ENCODE data around the gene HSPA14.
"Not testable (repeated sequence)": the region's sequence is repeated elsewhere in the genome, so short reads cannot be mapped to it uniquely, and the experiment has no call there.

Gene HSPA14

DNA sequence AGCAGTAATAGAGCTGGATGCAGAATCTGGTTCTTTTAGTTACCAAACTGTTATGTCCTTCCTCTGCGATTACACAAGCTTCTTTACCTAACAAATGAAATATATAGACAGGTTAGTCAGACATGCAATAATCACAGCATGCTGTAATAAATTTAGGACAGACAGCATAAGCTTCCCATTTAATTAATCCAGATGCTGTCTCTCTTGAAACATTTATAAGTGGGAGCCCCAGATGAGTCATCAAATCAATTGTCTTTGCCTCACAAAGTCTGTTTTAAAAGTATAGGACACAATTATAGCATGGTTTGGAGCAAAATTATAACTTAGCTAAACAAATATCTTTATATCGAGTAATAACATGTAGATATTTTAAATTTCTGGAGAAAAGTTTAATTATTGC, 1.9 kb upstream of the HSPA14 start:
- DNase-seq (ENCODE audit: extremely low read depth in 1 of 2, low read depth in 1 of 2): no peak

DNA sequence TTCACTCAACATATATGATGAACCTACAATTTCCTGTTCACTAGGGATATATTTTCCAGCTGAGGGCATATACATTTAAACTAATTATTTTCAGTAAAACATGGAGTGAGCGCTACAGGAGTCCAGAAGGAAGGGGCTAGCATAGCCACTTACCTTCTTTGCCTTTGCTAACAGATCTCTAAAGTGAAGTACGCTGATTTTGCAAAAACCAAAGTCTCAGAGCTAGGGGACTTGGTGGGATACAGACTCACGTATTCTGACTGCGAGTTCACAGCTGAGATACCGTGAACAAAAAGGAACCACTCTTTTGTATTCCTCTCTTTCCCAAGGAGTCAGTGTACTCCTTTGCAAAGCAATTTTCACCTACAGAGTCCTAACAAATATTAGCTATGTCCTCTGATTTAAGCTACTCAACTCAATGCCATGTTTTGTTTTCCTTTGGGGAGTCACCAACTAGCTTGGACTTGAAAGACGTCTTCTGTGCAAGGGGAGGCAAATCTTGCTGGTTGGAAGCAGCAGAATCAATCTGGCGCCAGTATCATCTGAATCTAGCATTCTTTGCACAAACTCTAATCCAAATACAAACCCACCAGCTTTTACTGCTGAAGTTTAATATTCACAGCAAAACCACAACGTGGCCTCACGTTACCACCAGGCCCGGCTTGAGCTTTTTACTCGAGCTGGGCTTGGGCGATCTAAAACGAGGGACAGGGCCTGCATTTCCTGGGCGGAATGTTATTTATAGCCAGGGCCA, 926 bp upstream of the HSPA14 start:
- no peak for DNase-seq (ENCODE audit: extremely low read depth in 1 of 2, low read depth in 1 of 2)

DNA sequence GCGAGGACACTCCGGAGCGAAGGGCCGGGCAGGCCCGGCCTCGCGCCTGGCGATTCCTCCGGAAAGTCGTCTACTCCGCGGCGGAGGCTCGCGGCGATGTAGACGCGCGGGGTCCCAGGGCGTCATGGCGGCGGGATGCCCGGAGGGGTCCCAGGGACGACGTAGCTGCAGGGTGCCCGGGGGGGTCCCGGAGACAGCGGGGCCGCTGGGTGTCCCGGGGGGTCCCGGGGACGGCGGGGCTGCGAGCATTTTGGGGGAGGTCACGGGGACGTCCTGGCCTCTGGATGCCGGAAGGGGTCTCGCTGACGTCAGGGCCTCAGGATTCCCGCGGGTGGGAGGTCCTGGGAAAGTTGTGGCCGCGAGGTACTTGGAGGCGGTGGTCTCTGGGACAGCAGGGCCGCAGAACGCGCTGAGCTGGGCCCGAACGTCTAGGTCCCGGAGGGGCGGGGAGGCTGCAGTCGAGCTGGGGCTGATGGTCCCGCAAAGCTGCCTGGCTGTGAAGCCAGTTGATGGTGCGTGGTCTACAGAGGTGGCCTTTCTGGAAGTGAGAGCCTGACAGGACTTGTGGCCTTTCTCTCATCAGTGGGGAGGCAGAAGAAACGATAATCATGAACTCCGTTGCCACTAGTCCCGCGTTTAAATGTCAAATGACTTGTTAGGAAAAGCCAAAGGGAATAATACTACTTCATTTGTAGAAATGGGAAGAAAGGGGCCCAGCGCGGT, 637 bp downstream of the HSPA14 start:
- peak in 1 of 2 donors; percentile 13 for DNase-seq (ENCODE audit: extremely low read depth in 1 of 2, low read depth in 1 of 2)

DNA sequence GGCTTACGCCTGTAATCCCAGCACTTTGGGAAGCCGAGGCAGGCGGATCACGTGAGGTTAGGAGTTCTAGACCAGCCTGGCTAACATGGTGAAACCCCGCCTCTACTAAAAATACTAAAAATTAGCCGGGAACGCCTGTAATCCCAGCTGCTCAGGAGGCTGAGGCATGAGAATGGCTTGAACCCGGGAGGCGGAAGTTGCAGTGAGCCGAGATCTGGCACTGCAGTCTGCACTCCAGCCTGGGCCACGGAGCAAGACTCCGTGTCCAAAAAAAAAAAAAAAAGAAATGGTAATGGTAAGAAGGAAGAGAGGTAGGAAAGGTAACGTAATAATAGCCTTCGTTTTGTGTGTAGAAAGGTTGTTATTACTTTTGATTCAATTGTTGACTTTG, 1.2 kb downstream of the HSPA14 start:
- DNase-seq (ENCODE audit: extremely low read depth in 1 of 2, low read depth in 1 of 2): no peak

DNA sequence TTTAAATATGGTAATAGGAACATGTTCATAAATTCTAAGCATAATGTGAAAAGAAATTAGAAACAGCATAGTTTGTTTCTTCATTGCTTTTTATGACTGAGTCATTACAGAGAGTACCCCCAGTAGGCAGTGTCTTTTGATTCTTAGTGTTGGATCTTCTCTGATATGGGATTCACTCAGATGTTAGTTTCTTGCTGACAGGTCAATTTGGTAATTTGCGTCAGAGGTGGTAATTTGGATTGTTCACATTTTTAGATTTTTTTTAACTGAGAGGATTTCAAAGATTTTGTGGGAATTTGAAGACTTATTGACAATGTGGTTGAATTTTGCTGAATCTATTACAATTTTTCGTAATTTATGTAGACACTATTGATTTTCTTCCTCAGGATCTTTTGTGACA, 2.1 kb downstream of the HSPA14 start:
- no peak for DNase-seq (ENCODE audit: extremely low read depth in 1 of 2, low read depth in 1 of 2)

DNA sequence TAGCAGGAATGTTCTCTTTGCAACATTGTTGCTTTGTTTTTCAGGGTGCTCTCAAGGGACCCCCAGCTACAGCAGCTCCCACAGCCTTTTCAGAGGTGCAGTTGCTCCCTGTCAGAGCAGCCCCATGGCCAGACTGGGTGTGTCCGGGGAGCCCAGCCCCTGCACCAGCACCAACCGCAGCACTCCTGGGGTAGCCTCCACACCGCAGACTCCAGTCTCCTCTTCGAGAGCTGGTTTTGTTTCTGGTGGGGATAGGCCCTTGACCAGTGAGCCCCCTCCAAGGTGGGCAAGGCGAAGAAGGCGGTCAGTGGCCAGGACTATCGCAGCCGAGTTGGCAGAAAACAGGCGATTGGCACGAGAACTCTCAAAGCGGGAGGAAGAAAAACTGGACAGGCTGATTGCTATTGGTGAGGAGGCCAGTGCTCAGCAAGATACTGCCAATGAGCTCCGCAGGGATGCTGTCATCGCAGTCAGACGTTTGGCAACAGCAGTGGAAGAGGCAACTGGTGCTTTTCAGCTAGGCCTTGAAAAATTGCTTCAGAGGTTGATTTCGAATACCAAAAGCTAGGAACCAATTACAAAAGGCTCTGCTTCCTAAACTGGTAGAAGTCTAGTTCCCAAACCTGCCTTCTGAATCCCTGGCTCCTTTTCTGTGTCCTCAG, 5.4 kb downstream of the HSPA14 start:
- DNase-seq (ENCODE audit: extremely low read depth in 1 of 2, low read depth in 1 of 2): no peak

DNA sequence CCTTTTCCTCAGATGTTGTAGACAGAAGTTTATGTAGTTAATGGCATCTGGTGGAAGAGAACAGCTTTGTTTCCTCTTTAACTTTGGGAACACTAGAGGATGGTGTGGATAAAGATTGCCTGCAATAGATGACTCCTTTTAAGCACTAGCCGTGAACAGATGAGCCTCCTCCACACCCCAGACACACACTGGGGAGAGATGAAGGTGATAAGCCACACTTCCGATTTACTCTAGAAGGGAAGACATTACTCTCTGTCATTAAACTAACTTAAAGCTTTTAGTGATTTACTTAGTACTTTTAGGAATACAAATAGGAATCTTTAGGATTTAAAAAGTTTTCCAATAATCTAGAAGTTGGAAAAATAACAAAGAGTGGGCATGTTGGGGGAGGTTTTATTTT, 6.8 kb downstream of the HSPA14 start:
- DNase-seq (ENCODE audit: extremely low read depth in 1 of 2, low read depth in 1 of 2): no peak

DNA sequence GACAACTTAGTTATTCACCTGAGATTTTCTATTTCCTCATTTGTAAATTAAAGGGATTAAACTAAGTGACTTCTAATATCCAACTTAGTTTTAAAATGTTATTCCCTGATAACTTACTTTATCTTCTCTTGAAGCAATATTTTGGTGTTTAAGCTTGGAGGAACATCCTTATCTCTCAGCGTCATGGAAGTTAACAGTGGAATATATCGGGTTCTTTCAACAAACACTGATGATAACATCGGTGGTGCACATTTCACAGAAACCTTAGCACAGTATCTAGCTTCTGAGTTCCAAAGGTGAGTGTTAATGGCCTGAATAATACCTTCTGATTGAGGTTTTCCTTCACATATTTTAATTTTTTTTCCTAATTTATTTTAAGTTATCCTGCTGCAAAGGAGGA, 14.1 kb downstream of the HSPA14 start:
- DNase-seq (ENCODE audit: extremely low read depth in 1 of 2, low read depth in 1 of 2): no peak

DNA sequence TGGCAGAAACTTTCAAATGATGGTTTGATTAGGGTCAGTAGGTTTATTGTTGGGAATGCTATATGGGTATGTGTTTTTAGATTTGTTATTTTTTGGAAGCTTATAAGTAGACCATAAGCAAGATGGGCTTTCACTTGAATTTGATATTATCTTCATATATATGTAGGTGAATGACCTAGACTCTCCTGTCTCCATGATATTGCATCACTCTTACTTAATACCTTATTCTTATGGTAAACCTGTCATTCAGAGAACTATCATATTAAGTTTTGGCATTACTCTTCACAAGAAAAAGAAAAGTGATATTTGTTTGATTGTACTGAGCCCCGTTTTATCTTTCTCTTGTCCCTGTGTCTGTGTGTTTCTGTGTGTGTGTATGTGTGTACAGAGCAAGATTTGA, 17.3 kb downstream of the HSPA14 start:
- no peak for DNase-seq (ENCODE audit: extremely low read depth in 1 of 2, low read depth in 1 of 2)

DNA sequence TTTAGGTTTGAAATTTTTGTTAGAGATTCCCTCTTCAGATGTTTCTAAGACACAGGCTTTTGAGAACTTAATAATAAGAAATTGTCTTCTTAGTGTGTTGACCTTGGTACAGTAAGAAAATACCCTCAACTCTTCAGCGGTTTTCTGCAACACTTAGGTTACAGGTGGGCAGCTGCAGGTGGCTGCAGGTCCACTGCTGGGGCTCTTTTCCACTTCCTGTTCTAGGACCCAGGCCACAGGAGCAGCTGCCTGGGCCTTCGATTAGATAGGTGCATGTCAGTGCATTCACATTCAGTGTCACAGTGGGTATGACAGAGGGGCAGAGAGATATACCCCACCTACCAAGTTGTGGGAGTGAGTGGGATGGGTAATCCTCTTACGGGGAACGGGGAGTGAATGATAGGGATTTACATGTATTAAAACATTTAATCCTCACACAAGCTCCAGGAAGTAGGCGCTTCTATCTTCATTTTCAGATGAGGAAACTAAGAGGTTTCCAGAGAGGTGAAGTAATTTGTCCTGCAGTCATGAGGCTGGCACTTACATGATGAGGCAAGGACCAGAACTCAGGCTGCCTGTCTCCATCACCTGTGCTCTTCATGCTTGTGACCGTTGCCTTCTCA, 20.3 kb downstream of the HSPA14 start:
- DNase-seq (ENCODE audit: extremely low read depth in 1 of 2, low read depth in 1 of 2): no peak

DNA sequence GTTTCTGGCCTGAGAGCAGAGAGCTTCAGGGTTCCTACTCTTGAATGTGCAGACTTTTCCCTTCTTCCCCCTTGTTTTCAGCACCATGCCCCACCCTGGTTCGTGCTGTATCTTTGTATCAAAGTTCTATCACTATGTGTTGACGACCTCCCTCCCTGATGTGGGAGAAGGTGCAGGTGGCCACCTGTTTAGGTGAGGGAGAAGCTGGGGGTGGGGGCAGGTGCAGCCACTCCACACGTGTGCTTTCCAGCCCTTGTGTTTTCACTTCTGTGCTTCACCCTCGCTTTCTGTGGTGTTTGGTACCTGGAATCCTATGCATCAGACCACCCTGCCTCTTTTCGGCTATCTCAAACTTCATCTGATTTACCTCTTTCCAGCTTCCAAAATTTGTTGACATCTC, 20.9 kb downstream of the HSPA14 start:
- no peak for DNase-seq (ENCODE audit: extremely low read depth in 1 of 2, low read depth in 1 of 2)

DNA sequence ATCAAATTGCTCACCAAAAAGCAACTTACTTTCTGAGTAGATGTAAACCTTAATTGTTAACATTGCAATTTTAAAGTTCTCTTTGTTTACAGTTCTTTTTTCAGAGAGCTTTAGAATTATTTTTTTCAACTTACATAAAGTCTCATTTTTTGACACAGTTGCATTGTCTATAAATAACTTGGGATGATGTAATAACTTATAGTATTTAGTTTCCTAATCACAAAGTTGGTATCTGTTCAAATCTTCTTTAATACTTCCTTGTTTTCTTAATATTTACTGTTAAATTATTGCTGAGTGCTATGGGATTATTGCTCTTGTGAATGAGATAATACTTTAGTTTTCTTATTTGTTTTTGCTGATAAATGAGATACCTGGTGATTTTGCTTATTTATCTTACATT, 21.7 kb downstream of the HSPA14 start:
- no peak for DNase-seq (ENCODE audit: extremely low read depth in 1 of 2, low read depth in 1 of 2)

DNA sequence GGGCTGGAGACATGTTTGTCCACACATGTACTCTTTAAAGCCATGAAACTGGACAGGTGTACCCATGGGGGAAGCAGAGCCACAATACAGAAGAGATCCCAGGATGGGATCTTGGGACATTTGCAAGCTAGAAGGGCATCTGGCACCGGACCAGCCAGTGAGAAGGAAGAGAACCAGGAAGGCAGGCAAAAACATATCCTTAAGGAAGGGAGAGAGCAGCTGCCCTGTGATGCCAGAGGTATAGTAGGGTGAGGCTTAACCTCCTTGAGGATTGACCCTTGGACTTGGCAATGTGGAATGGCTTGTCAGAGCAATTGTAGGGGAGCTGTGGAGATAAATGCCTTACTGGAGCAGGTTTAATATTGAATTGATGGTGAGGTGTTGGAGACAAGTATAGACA, 22.7 kb downstream of the HSPA14 start:
- DNase-seq (ENCODE audit: extremely low read depth in 1 of 2, low read depth in 1 of 2): no peak

DNA sequence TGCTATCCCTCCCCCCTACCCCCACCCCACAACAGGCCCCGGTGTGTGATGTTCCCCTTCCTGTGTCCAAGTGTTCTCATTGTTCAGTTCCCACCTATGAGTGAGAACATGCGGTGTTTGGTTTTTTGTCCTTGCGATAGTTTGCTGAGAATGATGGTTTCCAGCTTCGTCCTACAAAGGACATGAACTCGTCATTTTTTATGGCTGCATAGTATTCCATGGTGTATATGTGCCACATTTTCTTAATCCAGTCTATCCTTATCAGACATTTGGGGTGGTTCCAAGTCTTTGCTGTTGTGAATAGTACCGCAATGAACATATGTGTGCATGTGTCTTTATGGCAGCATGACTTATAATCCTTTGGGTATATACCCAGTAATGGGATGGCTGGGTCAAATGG, 26.4 kb downstream of the HSPA14 start:
- not testable (repeated sequence) for DNase-seq (ENCODE audit: extremely low read depth in 1 of 2, low read depth in 1 of 2)

DNA sequence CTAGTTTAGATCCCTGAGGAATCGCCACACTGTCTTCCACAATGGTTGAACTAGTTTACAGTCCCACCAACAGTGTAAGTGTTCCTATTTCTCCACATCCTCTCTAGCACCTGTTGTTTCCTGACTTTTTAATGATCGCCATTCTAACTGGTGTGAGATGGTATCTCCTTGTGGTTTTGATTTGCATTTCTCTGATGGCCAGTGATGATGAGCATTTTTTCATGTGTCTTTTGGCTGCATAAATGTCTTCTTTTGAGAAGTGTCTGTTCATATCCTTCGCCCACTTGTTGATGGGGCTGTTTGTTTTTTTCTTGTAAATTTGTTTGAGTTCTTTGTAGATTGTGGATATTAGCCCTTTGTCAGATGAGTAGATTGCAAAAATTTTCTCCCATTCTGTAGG, 26.8 kb downstream of the HSPA14 start:
- DNase-seq (ENCODE audit: extremely low read depth in 1 of 2, low read depth in 1 of 2): not testable (repeated sequence)

DNA sequence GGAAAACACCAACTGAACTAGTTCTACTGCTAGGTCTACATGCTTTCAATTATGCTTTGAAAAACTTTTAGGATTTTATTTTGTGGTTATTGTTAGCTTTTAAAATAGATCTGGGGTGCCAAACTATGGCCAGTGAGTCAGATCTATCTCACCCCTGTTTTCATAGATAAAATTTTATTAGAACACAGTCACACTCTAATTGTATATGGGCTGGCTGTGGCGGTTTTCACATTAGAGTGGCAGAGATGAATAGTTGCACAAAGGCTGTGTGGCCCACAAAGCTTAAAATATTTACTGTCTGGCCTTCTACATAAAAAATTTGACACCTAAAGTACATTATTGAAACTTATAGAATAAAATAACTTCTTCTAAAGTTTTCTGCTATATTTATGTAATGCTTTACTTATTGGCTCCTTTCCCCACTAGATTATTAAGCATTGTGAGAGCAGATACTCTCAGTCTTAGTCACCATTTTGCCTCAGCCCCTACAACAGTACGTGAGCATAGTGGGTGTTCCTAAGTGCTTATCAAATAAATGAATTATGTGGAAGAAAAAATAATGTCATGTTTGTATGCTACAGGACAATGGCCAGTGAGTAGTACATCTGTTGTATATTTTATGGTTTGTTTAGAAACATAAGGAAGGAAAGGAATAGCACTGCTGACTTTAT, 35.1 kb downstream of the HSPA14 start:
- DNase-seq (ENCODE audit: extremely low read depth in 1 of 2, low read depth in 1 of 2): no peak

DNA sequence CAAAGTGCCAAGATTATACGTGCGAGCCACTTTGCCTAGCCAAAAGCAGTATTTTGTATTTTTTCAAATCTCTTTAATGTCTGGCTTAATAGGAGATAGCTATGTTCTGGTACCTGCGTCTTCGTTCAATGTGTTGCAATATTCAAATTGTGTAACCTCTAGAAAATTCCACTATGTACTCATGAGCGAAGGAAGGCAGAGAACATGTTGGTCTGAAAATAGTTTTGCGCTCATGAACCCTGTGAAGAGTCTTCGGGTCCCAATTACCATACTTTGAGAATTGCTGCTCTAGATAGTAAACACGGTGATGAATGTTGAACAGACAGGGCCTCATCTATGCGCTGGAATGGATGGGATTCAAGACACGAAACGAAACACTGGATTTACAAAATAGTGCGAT, 37.8 kb downstream of the HSPA14 start:
- DNase-seq (ENCODE audit: extremely low read depth in 1 of 2, low read depth in 1 of 2): no peak

DNA sequence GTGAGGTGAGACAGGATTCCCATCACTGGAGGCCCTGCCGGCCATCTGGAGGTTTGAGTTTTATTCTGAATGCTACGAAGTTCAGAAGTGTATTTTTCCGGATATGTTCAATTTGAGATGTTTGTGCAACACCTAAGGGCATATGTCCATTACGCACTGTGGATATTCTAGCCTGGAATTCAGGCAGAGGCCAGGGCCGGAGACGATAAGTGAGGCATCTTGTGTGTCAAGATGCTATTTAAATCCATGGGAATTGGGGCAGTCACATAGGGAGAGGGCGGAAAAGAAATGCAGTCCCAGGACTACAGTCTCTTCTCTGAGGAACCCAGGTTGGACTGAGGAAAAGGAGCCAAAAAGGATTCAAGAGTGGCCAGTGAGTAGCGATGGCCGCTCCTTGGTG, 38.7 kb downstream of the HSPA14 start:
- DNase-seq (ENCODE audit: extremely low read depth in 1 of 2, low read depth in 1 of 2): no peak

DNA sequence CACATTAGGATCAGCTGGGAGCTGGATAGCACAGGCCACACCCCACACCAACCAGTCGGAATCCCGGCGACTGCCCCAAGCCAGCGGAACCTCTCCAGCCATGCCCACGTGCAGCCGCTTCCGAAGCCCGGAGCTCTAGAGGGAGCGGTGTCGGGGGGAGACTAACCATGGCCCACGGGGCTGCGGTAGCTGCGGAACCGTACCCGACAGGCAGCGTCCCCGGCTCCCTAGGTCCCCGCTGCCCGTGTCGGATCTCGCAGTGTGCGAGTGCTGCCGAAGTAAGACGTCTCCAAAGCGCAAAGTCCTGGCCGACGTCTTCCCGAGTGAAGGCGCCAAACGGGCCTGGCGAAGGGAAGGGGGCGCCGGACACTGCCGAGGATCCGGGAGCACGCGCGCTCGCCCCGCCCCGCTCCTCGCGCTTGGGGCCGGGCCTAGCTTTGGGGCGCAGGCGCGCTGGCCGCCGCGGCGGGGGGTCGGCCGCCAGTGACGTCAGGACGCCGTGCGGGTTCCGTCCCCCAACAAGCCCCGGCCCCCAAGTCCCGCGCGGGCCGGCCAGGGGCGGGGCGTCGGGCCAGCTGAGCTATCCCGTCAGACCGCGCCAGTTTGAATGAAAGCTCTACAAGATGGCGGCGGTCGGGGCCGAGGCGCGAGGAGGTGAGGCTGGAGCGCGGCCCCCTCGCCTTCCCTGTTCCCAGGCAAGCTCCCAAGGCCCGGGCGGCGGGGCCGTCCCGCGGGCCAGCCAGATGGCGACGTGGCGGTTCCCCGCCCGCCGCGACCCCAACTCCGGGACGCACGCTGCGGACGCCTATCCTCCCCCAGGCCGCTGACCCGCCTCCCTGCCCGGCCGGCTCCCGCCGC, 40.4 kb downstream of the HSPA14 start, which contains the start of gene SUV39H2:
SUV39H2 (plus strand) TSS at position 601 of the 858 bp plus-strand sequence; CDS start at position 624, 23 bp downstream.
- peak; percentile 63 to 85 for DNase-seq (ENCODE audit: extremely low read depth in 1 of 2, low read depth in 1 of 2)

Measured in activated CD8-positive, alpha-beta memory T cell treated with anti-CD3 and anti-CD28 coated beads for 1 hour (primary cell).